Thymus (tissue), 11 donors: Measurements from ENCODE around the gene SLC22A13. TPM values are rescaled to one million over a fixed set of nuclear protein-coding genes. Genes with fewer than 3 reads are reported as not detected.
"Not testable (repeated sequence)": the region's sequence is repeated elsewhere in the genome, so short reads cannot be mapped to it uniquely, and the experiment has no call there.

Source experiments
- DNase-seq, 9 donors: peaks; one replicate each; pipeline ENCODE4 v3.0.0-alpha.2; 2013; ENCODE audit warnings: low spot score in 9 of 9, low read depth in 6 of 9, missing footprints in 1 of 9
- H3K27ac ChIP-seq, 2 donors: one replicate each; pipeline ENCODE4 v1.5.1; 2013; ENCODE audit warnings: control low read depth in 1 of 2, low read depth in 1 of 2, low read length in 1 of 2, mild to moderate bottlenecking in 1 of 2, moderate library complexity in 1 of 2
- H3K27me3 ChIP-seq, 2 donors: one replicate each; pipeline ENCODE4 v1.5.1; 2013; ENCODE audit warnings: low read length in 1 of 2; ENCODE audit not compliant: control insufficient read depth in 2 of 2, insufficient read depth in 1 of 2
- H3K36me3 ChIP-seq, 2 donors: one replicate each; pipeline ENCODE4 v1.5.1; 2013; ENCODE audit warnings: low read length in 1 of 2, mild to moderate bottlenecking in 1 of 2, moderate library complexity in 1 of 2; ENCODE audit not compliant: control insufficient read depth in 2 of 2, insufficient read depth in 2 of 2
- H3K4me1 ChIP-seq, 2 donors: one replicate each; pipeline ENCODE4 v1.5.1; 2013; ENCODE audit warnings: low read length in 2 of 2; ENCODE audit not compliant: control insufficient read depth in 2 of 2, insufficient read depth in 2 of 2
- H3K4me3 ChIP-seq, 2 donors: one replicate each; pipeline ENCODE4 v1.5.1; 2013; ENCODE audit warnings: low read length in 2 of 2, control low read depth in 1 of 2, mild to moderate bottlenecking in 1 of 2
- H3K9me3 ChIP-seq, 2 donors: one replicate each; pipeline ENCODE4 v1.5.1; 2013; ENCODE audit warnings: low read length in 1 of 2, mild to moderate bottlenecking in 1 of 2; ENCODE audit not compliant: control insufficient read depth in 2 of 2, insufficient read depth in 1 of 2
- WGBS: extraction: QIAGEN DNeasy Blood & Tissue Kit; methylation state at CpG from one replicate; pipeline ENCODE4 v1.1.7; 2013; 5-methylcytosine and 5-hydroxymethylcytosine counted together
- polyA plus RNA-seq: library from polyadenylated mRNA; stranded (reverse); fragments of 200-250 nt; gene quantifications from one replicate; pipeline ENCODE4 v1.2.3, GENCODE V29; 2013
- total RNA-seq: library from RNA; stranded (reverse); fragments of 120-200 nt; gene quantifications from one replicate; pipeline ENCODE4 v1.2.4, GENCODE V29; 2013
- donor health status: healthy.

SLC22A13 gene
- total and polyA plus RNA-seq, 2 donors = 0.07 to 0.09 TPM

DNA sequence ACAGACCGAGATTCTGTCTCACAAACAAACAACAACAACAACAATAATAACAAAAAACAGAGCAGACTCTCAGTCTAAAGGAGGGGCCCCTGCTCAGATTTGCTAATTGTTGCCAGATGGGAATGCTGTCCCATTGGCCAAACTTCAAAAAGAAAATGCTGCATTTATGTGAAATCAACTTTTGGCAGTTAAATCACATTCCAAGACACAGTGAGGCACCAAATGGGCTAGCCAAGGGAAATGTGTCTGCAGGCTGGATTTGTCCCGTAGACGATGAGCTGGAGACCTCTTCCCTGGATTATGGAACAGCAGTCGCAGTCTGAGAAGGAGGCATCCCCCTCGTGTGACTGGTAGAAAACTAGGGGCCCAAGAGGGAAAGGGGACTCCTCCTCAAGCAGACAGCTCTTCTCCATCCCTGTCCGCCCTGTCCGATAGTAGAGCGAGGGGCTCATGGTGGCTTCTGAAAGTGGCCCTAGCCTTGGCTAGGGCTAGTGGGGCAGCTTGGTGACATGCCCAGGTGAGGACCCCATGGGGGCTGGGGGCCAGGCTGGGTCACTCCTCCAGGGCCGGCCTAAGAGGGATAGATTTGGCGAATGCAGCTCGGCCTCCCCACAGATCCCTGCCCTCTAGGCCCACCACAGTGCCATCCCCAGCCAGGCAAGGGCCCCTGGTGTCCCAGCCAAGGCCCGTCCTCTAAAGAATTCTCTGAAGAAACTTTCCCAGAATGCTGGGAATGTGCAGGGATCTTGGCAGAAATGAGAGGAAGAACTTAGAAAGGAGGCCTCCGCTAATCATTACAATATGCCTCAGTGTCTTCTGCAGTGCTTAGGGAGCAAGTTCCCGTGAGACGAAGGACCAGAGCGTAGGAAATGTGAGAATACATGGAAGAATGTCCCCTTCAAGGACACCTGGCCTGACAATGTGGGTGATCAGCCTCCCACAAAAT is 18.5 kb downstream of the SLC22A13 start:
- Histone ChIP-seq H3K27ac (no peak overlapping the region), H3K9me3 (no peaks in the 10 kb centered on the region), H3K27me3 (no peaks in the 10 kb centered on the region), H3K4me1 (no peaks in the 10 kb centered on the region), H3K4me3 (no peak overlapping the region), H3K36me3 (no peaks in the 10 kb centered on the region)
- 97% methylated on average over 16 of the region's 16 CpGs for WGBS
- DNase-seq = no peak

DNA sequence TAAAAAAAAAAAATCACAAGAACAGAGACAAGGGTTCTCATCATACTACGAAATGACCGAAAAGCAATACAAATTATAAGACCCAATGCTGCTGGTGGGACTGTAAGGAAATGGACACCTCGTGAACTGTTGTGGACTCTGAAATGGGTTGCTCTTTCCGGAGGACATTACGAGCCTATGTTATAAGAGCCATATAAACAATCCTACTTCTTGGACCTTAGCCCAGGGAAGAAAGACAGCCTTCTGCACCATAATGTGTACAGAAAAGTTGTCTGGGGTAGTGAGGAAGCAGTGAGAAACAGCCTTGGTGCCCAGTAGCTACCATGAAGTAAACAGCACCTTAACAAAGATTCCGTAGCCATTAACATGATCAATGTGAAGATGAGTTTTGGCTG is 19.1 kb downstream of the SLC22A13 start:
- DNase-seq = no peak
- Histone ChIP-seq H3K27me3 (no peaks in the 10 kb centered on the region), H3K4me1 (no peaks in the 10 kb centered on the region), H3K4me3 (no peak overlapping the region), H3K27ac (no peak overlapping the region), H3K9me3 (no peaks in the 10 kb centered on the region), H3K36me3 (no peaks in the 10 kb centered on the region)
- 99% methylated on average over 6 of the region's 6 CpGs for WGBS

DNA sequence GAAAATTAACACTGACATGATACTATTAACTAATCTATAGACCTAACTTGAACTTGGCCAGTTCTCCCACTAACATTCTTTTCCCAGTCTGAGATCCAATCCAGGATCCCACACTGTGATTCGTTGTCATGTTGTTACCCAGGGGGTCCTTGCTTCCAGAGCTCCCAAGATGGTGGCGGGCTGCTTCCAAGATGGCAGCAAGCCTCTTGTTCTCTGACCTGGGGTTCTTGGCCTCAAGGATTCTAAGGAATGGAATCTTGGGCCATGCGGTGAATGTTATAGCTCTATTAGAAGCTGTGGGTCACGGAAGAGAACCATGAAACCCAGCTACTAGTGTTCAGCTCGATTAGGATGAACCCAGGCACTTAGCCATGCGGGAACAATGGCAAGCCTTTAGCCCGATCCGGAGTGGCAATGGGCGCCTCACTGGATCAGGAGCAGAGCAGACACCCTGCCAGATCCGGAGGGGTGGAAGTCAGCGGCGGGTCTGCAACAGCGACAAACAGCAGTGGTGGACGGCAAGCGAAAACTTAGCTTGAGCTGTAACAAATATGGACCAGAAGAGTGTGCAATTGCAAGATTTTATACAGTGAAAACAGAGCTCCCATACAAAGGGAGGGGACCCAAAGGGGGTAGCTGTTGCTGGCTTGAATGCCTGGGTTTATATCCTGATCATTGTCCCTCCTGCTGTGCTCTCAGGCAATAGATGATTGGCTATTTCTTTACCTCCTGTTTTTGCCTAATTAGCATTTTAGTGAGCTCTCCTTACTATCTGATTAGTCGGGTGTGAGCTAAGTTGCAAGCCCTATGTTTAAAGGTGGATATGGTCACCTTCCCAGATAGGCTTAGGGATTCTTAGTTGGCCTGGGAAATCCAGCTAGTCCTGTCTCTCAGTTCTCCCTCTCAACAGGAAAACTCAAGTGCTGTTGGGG is 23.9 kb downstream of the SLC22A13 start:
- WGBS = 98% methylated on average over 16 of the region's 16 CpGs
- not testable (repeated sequence) for DNase-seq

DNA sequence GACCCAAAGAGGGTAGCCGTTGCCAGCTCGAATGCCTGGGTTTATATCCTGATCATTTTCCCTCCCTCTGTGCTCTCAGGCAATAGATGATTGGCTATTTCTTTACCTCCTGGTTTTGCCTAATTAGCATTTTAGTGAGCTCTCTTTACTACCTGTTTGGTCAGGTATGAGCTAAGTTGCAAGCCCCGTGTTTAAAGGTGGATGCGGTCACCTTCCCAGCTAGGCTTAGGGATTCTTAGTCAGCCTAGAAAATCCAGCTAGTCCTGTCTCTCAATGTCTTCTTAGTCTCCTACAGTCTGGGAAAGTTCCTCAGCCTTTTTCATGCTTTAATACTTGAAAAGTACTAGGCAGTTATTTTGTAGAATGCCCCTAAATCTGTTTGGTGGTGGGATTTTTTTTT is 31.4 kb downstream of the SLC22A13 start:
- not testable (repeated sequence) for H3K9me3 ChIP-seq, DNase-seq, H3K36me3 ChIP-seq, H3K4me1 ChIP-seq, H3K27ac ChIP-seq, H3K4me3 ChIP-seq, H3K27me3 ChIP-seq
- 96% methylated on average over 4 of the region's 4 CpGs for WGBS

More for the DNA sequence above, 23.9 kb downstream of the SLC22A13 start:
- not testable (repeated sequence) for H3K4me1 ChIP-seq, H3K4me3 ChIP-seq, H3K27ac ChIP-seq, H3K36me3 ChIP-seq, H3K9me3 ChIP-seq, H3K27me3 ChIP-seq

DNA sequence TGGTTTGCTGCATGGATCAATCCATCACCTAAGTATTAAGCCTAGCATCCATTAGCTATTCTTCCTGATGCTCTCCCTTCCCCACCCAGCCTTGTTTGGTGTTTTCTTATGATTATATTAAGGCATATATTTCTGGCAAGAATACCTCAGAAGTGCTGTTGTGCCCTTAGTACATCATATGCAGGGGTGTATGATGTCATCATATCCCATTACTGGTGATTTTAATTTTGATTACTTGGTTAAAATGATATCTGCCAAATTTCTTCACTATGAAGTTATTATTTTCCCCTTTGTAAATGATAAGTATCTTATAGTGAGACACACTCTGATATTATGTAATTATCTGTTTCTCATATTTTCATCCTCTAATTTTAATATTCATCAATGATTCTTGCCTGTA is 31.9 kb downstream of the SLC22A13 start:
- Histone ChIP-seq H3K4me1 (no peaks in the 10 kb centered on the region), H3K4me3 (no peak overlapping the region), H3K27ac (no peak overlapping the region), H3K36me3 (no peaks in the 10 kb centered on the region), H3K27me3 (no peaks in the 10 kb centered on the region), H3K9me3 (no peaks in the 10 kb centered on the region)
- no peak for DNase-seq

DNA sequence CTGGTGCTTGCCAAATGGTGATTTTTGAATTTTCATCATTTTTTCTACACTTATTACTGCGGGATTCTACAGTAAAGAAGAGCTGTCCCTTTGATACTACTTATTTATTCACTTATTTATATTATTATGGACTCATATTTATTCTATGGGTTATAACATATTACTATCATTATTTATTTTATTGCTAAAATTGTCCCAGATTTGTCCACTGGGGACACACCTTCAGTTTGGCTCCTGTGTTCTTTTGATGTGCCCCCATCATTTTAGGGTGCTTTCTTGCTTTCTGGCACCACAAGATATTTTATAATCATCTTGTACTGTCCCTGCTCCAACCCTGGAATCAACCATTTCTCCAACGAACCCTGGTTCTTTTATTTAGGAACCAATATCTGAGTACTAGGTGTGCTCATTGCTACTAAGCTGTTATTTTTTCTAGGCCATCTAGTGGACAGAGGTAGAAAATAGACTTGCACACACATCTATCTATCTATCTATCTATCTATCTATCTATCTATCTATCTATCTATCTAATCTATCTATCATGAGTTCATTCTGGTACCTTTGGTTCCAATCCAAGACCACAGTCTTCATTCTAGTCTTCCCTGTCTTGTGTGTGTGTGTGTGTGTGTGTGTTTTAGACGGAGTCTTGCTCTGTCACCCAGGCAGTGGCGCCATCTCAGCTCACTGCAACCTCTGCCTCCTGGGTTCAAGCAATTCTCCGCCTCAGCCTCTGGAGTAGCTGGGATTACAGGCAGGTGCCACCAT is 32.5 kb downstream of the SLC22A13 start:
- Histone ChIP-seq H3K36me3 (no peaks in the 10 kb centered on the region), H3K9me3 (no peaks in the 10 kb centered on the region), H3K4me1 (no peaks in the 10 kb centered on the region), H3K27me3 (no peaks in the 10 kb centered on the region), H3K4me3 (no peak overlapping the region), H3K27ac (no peak overlapping the region)
- DNase-seq = no peak
- 91% methylated on average over 5 of the region's 5 CpGs for WGBS

DNA sequence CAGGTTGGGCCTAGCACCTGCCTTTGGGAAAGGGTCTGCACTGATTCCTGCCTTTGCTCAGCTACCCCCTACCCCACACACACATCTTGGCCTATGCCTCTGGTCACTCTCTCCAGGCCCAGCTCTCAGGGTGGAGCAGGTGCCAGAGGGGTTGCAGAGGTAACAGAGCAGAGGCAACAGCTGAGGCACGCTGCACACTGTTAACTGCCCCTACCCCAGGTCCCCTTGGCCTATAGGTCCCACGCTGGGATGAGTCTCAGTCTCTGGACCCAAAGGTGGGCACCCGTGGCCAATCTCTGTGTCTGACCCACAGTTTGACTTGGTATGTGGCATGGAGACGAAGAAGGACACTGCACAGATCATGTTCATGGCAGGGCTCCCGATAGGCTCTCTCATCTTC is 41.3 kb downstream of the SLC22A13 start:
- H3K4me3 ChIP-seq = no peak overlapping the region
- H3K4me1 ChIP-seq = no peaks in the 10 kb centered on the region
- 99% methylated on average over 5 of the region's 5 CpGs for WGBS
- no peaks in the 10 kb centered on the region for H3K9me3 ChIP-seq
- no peak for DNase-seq
- no peak overlapping the region for H3K27ac ChIP-seq
- H3K36me3 ChIP-seq = no peaks in the 10 kb centered on the region
- H3K27me3 ChIP-seq = no peaks in the 10 kb centered on the region

DNA sequence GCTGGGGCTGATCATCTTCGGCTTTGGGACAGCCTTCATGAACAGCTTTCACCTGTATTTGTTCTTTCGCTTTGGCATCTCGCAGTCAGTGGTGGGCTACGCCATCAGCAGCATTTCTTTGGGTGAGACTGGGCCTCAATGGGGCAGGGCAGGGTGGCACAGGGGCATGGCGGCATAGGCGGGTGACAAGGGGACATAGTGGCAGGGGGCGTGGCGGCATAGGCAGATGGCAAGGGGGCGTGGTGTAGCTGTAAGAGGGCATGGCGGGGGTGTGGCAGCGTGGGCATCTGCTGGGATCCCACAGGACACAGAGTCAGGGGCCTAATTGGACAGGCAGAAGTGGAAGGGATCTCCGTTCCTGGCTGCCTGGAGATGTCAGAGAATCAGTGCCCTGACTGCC is 42.0 kb downstream of the SLC22A13 start:
- H3K27ac ChIP-seq = no peak overlapping the region
- H3K4me3 ChIP-seq = no peak overlapping the region
- H3K27me3 ChIP-seq = no peaks in the 10 kb centered on the region
- no peaks in the 10 kb centered on the region for H3K9me3 ChIP-seq
- WGBS = 94% methylated on average over 12 of the region's 12 CpGs
- H3K4me1 ChIP-seq = no peaks in the 10 kb centered on the region
- H3K36me3 ChIP-seq = no peaks in the 10 kb centered on the region
- no peak for DNase-seq
